Measurements from ENCODE around the gene C15orf40.
"Not testable (repeated sequence)": the region's sequence is repeated elsewhere in the genome, so short reads cannot be mapped to it uniquely, and the experiment has no call there.

C15orf40 gene

DNA sequence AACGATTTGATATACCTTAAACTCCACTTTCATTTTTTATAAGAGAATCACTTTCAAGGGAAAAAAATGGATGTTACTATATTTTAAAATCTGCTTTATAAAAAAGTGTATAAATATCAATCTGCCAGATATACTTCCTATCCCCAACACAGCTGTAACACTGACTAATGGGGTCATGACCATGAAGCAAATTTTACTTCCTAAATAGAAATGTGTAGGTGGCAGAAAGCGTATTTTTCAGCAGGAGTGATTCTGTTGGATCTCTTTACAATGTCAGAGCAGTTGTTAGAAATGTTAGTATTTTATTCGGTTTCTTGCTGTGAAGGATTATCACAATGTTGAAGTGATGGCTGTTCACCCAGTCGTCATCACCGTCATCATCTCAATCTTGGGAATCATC is 5.5 kb upstream of the C15orf40 start:
- TF ChIP-seq POLR2A (IDR thresholded peaks at IDR 0.05; ENCODE audit: extremely low read depth, insufficient read length) = no peak
- TF ChIP-seq, protein P1, sequence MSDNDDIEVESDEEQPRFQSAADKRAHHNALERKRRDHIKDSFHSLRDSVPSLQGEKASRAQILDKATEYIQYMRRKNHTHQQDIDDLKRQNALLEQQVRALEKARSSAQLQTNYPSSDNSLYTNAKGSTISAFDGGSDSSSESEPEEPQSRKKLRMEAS (IDR thresholded peaks at IDR 0.05; ENCODE audit: low read depth, low read length) = no peak
- TF ChIP-seq MYC (IDR thresholded peaks at IDR 0.05; ENCODE audit: low read depth, low read length) = no peak
- TF ChIP-seq, protein P2, sequence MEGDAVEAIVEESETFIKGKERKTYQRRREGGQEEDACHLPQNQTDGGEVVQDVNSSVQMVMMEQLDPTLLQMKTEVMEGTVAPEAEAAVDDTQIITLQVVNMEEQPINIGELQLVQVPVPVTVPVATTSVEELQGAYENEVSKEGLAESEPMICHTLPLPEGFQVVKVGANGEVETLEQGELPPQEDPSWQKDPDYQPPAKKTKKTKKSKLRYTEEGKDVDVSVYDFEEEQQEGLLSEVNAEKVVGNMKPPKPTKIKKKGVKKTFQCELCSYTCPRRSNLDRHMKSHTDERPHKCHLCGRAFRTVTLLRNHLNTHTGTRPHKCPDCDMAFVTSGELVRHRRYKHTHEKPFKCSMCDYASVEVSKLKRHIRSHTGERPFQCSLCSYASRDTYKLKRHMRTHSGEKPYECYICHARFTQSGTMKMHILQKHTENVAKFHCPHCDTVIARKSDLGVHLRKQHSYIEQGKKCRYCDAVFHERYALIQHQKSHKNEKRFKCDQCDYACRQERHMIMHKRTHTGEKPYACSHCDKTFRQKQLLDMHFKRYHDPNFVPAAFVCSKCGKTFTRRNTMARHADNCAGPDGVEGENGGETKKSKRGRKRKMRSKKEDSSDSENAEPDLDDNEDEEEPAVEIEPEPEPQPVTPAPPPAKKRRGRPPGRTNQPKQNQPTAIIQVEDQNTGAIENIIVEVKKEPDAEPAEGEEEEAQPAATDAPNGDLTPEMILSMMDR (IDR thresholded peaks at IDR 0.05; ENCODE audit: low read depth, low read length) = no peak
- no peak overlapping the region for H3K4me3 ChIP-seq (ENCODE audit: low read depth, low read length)
- DNase-seq (ENCODE audit: low read depth) = no peak

DNA sequence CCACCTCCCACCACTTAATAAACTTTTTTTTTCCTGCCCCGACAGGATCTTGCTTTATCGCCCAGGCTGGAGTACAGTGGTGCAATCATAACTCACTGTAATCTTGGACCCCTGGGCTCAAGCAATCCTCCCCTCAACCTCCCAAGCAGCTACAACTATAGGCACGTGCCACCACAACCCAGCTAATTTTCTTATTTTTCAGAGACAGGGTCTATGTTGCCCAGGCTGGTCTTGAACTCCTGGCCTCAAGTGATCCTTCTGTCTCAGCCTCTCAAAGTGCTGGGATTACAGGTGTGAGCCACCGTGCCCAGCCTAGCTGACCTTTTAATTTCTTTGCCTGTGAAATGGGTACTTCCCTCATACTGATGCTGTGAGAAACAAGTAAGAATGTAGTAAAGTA is 3.9 kb upstream of the C15orf40 start:
- TF ChIP-seq, protein P2 (IDR thresholded peaks at IDR 0.05; ENCODE audit: low read depth, low read length) = no peak
- no peak for TF ChIP-seq MYC (IDR thresholded peaks at IDR 0.05; ENCODE audit: low read depth, low read length)
- TF ChIP-seq, protein P1 (IDR thresholded peaks at IDR 0.05; ENCODE audit: low read depth, low read length) = no peak
- TF ChIP-seq POLR2A (IDR thresholded peaks at IDR 0.05; ENCODE audit: extremely low read depth, insufficient read length) = no peak
- H3K4me3 ChIP-seq (ENCODE audit: low read depth, low read length) = no peak overlapping the region
- no peak for DNase-seq (ENCODE audit: low read depth)

DNA sequence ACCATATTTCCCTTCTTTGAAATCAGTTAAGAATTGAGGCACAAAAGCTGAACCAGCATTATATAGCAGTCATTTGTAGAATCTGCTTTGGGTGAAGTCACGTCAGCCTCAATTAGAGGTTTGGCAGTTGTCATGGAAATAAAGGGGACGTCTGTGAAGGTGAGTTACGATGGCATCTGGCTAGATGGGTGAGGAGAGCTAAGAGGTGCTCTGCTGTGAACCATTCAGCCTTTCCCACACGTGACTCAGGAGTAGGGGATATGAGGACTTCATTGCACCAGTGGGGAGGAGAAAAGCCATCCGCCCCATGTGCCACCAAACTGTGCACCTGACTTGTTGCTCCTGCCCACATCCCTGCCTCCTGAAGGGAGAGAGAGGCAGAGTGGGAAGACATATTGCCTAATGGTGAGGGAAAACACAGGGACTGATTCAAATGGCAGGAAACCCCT is 2.8 kb upstream of the C15orf40 start:
- TF ChIP-seq, protein P2 (IDR thresholded peaks at IDR 0.05; ENCODE audit: low read depth, low read length) = no peak
- TF ChIP-seq POLR2A (IDR thresholded peaks at IDR 0.05; ENCODE audit: extremely low read depth, insufficient read length) (no peak), MYC (IDR thresholded peaks at IDR 0.05; ENCODE audit: low read depth, low read length) (no peak)
- TF ChIP-seq, protein P1 (IDR thresholded peaks at IDR 0.05; ENCODE audit: low read depth, low read length) = no peak
- no peak for DNase-seq (ENCODE audit: low read depth)
- H3K4me3 ChIP-seq (ENCODE audit: low read depth, low read length) = no peak overlapping the region

DNA sequence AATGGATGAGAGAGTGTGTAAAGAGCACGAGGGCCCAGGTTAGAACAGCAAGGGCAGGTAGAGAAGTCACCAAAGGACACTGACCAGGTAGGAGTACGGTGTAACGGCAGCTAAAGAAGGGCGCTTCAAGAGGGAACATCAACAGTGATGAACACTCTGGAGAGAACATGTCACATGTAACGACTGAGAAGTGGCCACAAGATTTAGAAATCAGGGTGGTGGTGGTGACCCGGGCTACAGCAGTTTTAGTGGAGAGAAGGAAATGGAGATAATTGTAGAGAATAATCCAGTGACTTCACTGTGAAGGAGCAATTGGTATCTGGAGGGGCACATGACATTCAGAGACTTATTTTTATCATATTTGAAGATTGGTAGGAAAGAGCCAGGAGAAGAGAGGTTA is 1.2 kb upstream of the C15orf40 start:
- no peak for TF ChIP-seq POLR2A (IDR thresholded peaks at IDR 0.05; ENCODE audit: extremely low read depth, insufficient read length)
- TF ChIP-seq, protein P1 (IDR thresholded peaks at IDR 0.05; ENCODE audit: low read depth, low read length) = 0 out of 2 replicates have a peak, but pooled peaks have one; percentile 8
- H3K4me3 ChIP-seq (ENCODE audit: low read depth, low read length) = peak overlapping the region; percentile 97
- peak; percentile 37 for DNase-seq (ENCODE audit: low read depth)

DNA sequence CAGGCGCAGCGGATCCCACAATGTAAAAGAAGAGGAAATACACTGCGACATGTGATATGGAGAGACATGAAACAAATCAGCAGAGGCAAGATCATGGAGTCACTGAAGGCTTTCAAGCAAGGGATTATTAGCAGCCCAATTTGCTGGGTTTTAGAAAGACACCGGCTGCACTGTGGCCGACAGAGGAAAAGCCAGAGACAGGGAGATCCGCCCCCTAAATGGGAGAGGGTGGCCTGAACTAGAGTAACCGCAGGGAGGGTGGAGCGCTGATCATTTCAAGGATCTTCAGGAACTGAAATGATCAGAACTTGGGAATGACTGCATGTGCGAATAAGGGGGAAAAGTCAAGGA is 612 bp upstream of the C15orf40 start:
- H3K4me3 ChIP-seq (ENCODE audit: low read depth, low read length) = peak overlapping the region; percentile 97
- no peak for DNase-seq (ENCODE audit: low read depth)
- TF ChIP-seq, protein P1 (IDR thresholded peaks at IDR 0.05; ENCODE audit: low read depth, low read length) = no peak
- TF ChIP-seq MYC (IDR thresholded peaks at IDR 0.05; ENCODE audit: low read depth, low read length) (no peak), POLR2A (IDR thresholded peaks at IDR 0.05; ENCODE audit: extremely low read depth, insufficient read length) (no peak)
- TF ChIP-seq, protein P2 (IDR thresholded peaks at IDR 0.05; ENCODE audit: low read depth, low read length) = no peak

DNA sequence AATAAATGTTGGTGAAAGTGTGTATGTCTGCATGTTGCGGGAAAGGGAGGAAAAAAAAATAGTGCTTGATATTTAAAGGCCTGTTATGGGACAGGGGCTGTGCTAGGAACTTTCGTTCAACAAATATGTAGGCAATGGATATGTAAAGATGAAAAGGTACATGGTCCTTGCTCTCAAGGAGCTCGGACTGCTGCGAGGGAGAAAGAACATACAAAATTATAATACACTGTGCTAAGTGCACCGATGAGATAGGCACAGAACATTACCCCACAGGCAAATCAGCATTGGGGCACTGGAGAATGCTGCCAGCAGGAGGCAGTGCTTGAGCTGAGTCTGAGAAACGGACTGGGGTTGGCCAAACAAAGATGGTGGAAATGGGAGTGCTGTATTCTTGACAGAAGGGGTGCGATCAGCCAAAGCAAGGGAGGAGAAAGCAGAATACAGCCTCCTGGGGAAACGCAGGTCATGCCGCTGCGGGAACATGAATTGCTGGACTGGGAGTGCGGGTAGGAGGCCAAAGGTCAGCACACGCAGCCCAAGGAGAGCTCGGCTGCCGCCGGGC is 649 bp downstream of the C15orf40 start:
- TF ChIP-seq MYC (IDR thresholded peaks at IDR 0.05; ENCODE audit: low read depth, low read length) (peak; percentile 54; the same call in 1 of the 2 replicates), POLR2A (IDR thresholded peaks at IDR 0.05; ENCODE audit: extremely low read depth, insufficient read length) (no peak)
- TF ChIP-seq, protein P2 (IDR thresholded peaks at IDR 0.05; ENCODE audit: low read depth, low read length) = peak; percentile 94
- TF ChIP-seq, protein P1 (IDR thresholded peaks at IDR 0.05; ENCODE audit: low read depth, low read length) = 0 out of 2 replicates have a peak, but pooled peaks have one; percentile 35
- H3K4me3 ChIP-seq (ENCODE audit: low read depth, low read length) = peak overlapping the region; percentile 97
- peak; percentile 89 for DNase-seq (ENCODE audit: low read depth)

DNA sequence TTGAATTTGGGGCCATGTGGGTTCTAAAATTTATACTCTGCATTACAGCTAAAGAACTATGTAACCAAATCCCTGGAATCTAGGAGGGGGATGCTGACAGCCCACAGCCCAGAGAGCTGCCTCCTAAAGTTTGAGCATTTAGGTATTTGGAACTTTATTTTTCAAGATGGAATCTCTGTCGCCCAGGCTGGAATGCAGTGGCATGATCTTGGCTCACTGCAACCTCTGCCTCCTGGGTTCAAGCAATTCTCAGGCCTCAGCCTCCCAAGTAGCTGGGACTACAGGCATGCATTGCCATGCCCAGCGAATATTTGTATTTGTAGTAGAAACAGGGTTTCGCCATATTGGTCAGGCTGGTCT is 10.8 kb downstream of the C15orf40 start:
- not testable (repeated sequence) for H3K4me3 ChIP-seq (ENCODE audit: low read depth, low read length); DNase-seq (ENCODE audit: low read depth)

All from NB4 (cell line).